HTR-8/SVneo (cell line): Measurements from ENCODE around the gene PAXIP1.

ENCODE experiments used
- DNase-seq: peaks from one replicate; pipeline ENCODE4 v3.0.0; 2011; ENCODE audit warnings: low spot score, mixed read lengths; ENCODE audit not compliant: insufficient read length
- FAIRE-seq: peaks from 2 replicates; lab custom pipeline; 2011; peaks lifted over from hg19 to GRCh38; lab: Jason Lieb, UNC

Gene PAXIP1

GRCh38 chr7:154996756-154997155 lies 6.2 kb downstream of the PAXIP1 start:
- FAIRE-seq (no peak), DNase-seq (no peak)

GRCh38 chr7:154996101-154996500 lies 6.8 kb downstream of the PAXIP1 start:
- FAIRE-seq = no peak
- DNase-seq = no peak

- FAIRE-seq (no peak), DNase-seq (no peak)
These were observed 7.9 kb downstream of the PAXIP1 start for GRCh38 chr7:154994996-154995395.

- no peak for FAIRE-seq
- no peak for DNase-seq
These were observed 11.9 kb downstream of the PAXIP1 start for GRCh38 chr7:154990964-154991540.

GRCh38 chr7:154987571-154987970 lies 15.4 kb downstream of the PAXIP1 start:
- DNase-seq (no peak), FAIRE-seq (no peak)

- FAIRE-seq = no peak
These were observed 16.6 kb downstream of the PAXIP1 start for GRCh38 chr7:154986200-154986945.

GRCh38 chr7:154985230-154985629 lies 17.7 kb downstream of the PAXIP1 start:
- DNase-seq (no peak), FAIRE-seq (no peak)

More at GRCh38 chr7:154986200-154986945, 16.6 kb downstream of the PAXIP1 start:
- DNase-seq = no peak

- FAIRE-seq (no peak), DNase-seq (no peak)
These were observed 18.2 kb downstream of the PAXIP1 start for GRCh38 chr7:154984601-154985188.

GRCh38 chr7:154978017-154978416 lies 24.9 kb downstream of the PAXIP1 start:
- FAIRE-seq (no peak), DNase-seq (no peak)

GRCh38 chr7:154977250-154977649 lies 25.7 kb downstream of the PAXIP1 start:
- DNase-seq (no peak), FAIRE-seq (no peak)

- FAIRE-seq (no peak), DNase-seq (no peak)
These were observed 26.1 kb downstream of the PAXIP1 start for GRCh38 chr7:154976844-154977243.

- DNase-seq (no peak), FAIRE-seq (no peak)
These were observed 26.9 kb downstream of the PAXIP1 start for GRCh38 chr7:154975984-154976383.

- DNase-seq (no peak), FAIRE-seq (no peak)
These were observed 29.5 kb downstream of the PAXIP1 start for GRCh38 chr7:154973381-154973780.

GRCh38 chr7:154968336-154969001 lies 34.5 kb downstream of the PAXIP1 start:
- FAIRE-seq = no peak
- DNase-seq = no peak

- FAIRE-seq (no peak), DNase-seq (no peak)
These were observed 35.4 kb downstream of the PAXIP1 start for GRCh38 chr7:154967401-154967955.

- FAIRE-seq (no peak), DNase-seq (no peak)
These were observed 37.9 kb downstream of the PAXIP1 start for GRCh38 chr7:154965014-154965413.

GRCh38 chr7:154960063-154960790 lies 42.7 kb downstream of the PAXIP1 start:
- no peak for DNase-seq
- FAIRE-seq = no peak

GRCh38 chr7:154956427-154956826 lies 46.5 kb downstream of the PAXIP1 start:
- no peak for FAIRE-seq
- no peak for DNase-seq

- FAIRE-seq (no peak), DNase-seq (peak; percentile 12)
These were observed 49.8 kb downstream of the PAXIP1 start for GRCh38 chr7:154953006-154953684.
